Kidney tubule cell (primary cell): Measurements from ENCODE around the gene SLC23A3.
A peak's percentile ranks its signal among the peaks of the same experiment; 100 is the strongest.

Experiments used
- DNase-seq: peaks from one replicate; pipeline ENCODE4 v3.0.0-alpha.2; 2018; ENCODE audit warnings: low spot score

Gene SLC23A3

DNA sequence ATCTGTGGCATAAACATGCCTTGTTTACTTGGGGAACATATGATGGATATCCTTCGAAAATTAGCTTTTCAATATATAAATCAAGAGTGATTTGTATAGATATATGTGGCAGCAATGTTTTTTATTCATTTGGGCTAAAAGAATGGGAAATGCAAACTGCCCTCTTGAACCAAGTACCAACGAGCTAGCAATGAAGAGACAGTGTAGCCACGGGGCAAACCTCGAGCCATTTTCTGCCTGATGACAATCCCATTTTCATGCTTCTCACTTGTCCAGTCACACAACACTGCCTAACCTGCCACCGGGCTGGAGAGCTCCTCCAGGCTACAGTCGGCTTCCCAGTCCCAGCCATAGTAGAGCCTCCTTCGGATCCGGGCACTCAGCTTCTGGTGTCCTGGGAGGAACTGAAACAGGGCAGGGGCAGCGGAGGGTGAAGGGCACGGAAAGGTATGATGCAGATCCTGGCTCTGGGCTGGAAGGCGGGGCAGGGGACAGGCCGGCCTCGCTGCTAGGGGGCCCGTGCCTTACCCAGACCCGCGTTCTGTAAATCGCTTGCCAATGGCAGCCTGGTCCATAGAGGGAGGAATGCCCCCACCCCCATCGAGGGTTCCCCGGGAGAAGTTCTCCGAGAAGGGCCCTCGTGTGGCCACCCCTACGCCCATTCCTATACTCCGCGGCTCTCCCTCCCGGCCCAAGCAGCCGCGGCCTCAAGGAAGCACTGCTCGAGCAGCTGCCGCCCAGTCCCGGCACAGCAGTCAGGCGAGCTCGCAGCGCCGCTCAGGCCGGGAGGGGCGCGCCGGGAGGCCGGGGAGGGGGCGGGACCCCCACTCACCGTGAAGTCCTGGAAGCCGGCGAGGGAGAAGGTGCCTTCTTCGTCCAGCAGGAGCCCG is 6.3 kb upstream of the SLC23A3 start:
- DNase-seq = peak; percentile 72

DNA sequence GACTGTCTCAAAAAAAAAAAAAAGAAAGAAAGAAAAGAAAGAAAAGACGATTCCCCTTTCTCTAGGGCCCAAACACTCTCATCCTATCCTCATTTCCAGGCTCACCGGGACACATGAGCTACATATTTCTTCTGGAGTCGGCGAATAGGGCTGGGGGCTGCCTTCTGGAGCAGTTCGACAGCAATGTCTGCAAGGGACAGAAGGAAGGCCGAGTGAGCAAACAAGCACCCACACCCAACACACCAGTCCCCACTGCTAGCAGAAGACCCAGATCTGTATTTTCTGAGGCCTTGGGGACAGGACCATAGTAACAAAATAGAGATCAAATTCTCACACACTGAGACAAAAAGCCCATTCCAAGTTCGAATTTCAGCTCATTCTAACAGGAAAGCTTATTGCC is 5.7 kb upstream of the SLC23A3 start:
- no peak for DNase-seq

DNA sequence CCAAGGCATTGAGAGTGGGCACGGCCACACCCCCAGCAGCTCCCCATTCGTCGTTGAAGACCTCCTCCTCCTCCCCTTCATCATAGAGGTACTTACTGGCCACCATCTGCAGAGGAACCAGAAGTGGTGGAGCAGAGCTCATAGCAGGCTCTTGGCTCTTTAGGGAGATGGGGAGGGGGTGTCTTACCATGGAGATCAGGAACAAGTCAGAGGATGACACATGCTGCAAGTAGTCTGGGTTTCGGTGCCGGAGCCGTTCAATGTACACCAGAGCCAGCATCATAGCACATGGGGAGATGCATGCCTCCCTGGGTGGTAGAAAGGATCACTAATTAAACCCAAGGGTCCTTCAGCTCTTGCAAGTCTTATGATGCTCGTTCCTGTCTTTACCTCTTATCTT is 5.0 kb upstream of the SLC23A3 start:
- peak; percentile 90 for DNase-seq

DNA sequence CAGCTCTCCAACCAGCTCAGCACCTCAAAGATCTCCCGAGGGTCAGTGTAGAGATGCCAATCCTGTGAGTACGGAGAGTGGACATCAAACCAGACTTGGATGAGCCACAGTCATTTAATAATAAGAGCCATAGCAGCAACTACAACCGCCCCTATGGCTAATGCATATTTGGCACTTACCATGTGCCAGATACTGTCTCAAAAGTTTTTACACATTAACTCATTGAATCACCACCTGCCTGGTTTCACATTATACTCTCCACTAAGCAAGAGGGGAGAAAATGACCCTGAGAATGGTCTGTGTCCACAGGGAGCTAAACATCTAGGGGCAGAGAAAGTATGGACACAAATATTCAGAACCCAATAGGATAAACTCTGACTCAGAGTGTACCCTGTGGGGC is 4.3 kb upstream of the SLC23A3 start:
- DNase-seq = peak; percentile 92

DNA sequence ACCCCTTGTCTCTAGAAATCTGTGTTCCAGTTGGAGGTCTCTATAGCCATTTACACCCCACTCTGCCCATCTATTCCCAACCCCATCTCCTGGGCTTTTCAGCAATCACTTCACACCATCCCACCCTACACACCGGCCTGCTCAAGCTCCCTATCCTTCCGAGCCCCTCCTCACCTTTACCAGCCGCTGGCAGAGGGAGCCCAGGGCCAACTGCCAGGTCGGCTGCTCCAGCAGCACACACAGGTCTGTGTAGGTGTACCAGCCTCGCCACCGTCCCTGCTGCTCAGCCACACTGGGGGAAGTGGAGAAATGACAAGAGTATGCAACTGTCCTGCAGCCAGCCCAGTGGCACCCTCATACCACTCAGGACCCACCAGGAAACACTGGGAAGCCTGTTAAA is 3.3 kb upstream of the SLC23A3 start:
- no peak for DNase-seq

DNA sequence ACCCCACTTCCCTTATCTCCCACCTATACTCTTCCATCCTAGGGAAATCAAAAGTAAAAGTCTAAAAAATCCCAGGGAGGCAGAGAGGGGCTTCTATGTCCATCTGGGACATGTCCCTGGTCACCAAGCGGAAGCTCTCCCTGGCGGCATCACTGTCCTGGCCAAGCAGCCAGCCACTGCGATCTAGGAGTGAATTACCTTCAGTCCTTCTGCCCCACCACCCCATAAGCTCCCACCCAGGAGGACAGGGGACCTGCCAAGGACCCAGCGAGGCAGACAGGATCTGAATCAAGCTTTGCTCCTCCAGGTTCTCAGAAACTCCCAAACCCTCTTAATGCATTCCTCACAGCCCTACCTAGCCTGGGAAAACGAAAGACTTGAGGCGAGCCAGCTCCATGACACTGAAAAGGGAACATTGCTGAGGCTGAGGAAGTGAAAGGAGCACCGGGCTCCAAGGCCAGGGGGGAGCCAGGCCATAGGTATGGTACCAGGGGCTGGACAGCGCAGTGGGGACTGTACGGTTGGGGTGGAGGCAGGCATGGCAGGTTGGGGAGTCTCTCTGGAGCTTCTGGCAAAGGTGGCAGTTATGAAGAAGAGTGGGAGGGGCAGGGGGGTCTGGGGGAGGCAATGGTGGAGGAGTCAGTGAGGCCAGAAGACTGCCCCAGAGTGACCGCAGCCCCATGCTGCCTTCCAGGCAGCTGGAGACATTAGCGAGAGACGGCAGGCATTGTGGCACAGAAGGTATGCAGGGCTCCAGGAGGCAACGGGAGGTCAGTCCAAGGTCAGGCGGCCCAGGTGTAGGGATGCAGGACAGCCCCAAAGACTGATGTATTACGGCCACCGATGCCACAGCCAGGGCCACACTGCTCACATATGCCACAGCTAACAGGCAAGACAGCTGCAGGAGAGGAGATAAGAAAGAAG is 2.7 kb upstream of the SLC23A3 start:
- DNase-seq = no peak

DNA sequence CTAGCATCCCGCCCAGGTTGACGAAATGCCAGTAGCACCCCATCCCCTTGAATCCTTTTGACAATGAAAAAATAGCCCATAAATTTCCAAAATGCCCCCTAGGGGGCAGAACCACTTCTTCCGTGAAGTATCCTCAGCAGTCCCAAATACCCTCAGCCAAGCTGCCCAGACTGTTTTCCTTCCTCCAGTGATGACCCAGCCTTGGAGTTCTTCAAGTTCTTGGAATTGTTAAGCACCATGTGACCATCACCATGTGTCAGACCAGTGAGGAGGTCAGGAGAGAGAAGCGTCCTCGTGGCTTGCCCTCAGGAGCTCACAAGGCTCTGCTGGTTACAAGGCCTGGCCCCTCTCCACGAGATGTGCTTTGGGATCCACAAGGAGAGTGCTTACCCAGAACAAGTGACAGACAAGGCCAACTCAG is 1.4 kb upstream of the SLC23A3 start:
- DNase-seq = peak; percentile 92

DNA sequence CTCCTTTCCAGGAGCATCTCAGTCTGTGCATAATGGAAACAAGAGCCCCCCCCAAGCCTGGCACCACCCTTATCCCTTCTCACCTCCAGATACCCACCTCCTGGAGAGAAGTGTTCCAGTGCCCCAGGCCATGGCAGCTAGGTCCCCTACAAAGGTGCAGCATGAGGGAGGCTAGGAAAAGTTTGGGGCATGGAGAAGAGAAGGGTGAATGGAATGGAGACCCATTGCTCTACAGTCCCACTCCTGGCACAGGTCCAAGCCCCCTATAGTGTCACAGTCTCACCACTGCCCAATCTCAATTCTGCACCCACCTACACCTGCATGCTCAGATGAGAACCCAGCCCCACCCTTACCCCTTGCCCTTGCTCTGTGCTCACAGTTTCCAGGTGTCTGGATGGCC is 897 bp downstream of the SLC23A3 start:
- DNase-seq = no peak

DNA sequence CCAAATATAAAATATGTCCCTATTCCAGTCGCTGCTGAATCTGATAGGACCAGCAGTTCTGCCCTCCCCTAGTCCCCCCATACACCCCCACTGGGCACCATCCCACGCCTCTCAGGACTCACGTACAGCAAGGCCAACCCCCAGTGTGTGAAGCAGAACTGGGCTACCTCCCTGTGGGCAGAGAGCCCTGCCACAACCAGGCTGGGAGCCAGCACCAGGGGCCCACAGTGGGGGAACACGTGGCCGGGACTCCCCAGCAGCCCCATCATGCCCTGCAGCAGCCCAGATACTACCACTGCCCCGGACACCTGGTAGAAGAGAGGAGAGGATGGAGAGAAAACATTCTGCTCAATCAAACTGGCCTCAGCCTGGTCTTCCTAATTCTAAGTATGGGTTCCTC is 1.3 kb downstream of the SLC23A3 start:
- DNase-seq = no peak

DNA sequence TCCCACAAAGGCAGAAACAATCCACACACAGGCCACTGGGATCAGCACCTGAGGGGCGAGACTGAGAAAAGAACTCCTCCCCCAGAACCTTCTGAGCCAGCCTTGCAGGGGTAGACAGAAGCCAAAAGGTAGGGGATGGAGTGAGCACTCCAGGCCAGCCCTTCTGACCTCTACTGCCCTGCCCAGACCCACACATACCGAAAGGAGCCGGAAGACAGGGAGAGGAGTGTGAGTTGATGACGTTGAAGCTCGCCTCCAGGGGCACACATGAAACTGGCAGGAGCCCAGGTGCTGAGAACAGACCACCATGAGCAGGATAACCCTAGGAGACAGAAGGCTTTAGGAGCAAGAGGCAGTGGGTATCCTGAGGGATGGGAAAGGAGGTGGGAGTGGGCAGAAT is 1.8 kb downstream of the SLC23A3 start:
- no peak for DNase-seq

DNA sequence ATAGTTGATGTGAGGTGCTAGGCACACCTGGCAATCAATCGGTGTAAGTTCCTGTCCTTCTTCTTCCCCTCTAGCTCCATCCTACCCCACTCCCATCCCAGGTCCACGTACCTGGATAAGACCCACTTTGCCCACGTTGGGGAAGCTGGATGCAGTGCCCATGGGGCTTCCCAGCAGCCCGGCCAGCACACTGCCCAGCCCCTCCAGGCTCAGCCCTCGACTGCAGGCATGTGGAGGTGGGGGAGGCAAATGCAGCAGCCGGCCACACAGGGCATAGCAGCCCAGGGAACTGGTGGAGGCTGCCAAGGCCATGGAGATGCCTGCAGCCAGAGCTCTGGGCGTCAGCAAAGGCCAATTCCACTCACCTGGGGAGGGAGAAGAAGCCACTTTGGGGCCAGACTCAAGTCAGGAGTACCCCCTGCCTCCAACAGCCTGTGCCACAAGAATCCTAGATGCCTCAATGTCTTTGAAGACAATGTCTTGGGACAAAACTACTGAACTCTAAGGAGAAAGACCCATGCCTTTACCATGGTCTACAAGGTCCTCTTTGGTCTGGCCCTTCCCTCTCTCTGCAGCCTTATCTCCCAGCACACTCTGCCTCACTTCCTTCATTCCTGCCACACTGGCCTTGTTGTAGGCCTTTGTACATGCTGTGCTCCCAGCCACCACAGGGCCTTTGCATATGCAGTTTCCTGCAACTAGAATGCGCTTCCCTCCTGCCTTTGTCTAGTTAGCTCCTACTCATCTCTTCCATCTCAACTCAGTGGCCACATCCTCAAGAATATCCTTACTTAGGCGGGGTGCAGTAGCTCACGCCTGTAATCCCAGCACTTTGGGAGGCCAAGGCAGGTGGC is 4.5 kb downstream of the SLC23A3 start:
- DNase-seq = no peak

DNA sequence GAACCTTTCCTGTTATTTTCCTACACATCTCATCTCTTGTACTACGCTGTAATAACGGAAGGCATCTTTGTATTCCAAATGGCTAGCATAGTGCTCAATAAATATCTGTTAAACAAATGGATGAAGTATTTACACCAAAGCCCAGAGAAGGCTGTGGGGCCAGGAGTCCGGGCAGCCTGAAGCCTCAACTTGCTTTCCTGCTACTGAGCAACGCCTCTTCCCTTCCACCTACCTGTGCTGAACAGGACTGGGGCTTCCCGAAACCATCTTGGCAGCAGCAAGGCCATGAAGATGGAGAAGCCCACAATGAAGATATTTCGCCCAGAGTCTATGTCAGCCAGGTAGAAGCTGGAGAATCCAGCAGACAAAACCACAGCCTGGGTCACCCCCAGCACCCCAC is 6.7 kb downstream of the SLC23A3 start:
- no peak for DNase-seq

DNA sequence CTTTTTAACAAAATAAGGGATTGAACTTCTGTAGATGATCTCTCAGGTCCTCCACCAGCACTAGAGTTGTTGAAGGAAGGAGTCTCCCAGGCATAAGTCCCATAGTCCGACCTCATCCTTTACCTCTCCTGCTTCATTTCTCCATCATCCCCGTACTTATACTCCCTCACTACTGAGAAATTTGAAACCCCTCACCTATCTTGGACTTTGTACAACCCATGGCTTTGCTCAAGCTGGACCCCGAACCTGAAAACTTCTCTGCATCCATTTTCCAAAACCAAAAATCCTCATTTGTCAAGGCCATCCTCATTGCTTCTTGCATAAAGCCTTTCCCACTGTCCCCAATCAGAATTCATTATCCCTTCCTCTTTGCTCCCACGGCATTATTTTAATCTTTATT is 8.7 kb downstream of the SLC23A3 start:
- no peak for DNase-seq

DNA sequence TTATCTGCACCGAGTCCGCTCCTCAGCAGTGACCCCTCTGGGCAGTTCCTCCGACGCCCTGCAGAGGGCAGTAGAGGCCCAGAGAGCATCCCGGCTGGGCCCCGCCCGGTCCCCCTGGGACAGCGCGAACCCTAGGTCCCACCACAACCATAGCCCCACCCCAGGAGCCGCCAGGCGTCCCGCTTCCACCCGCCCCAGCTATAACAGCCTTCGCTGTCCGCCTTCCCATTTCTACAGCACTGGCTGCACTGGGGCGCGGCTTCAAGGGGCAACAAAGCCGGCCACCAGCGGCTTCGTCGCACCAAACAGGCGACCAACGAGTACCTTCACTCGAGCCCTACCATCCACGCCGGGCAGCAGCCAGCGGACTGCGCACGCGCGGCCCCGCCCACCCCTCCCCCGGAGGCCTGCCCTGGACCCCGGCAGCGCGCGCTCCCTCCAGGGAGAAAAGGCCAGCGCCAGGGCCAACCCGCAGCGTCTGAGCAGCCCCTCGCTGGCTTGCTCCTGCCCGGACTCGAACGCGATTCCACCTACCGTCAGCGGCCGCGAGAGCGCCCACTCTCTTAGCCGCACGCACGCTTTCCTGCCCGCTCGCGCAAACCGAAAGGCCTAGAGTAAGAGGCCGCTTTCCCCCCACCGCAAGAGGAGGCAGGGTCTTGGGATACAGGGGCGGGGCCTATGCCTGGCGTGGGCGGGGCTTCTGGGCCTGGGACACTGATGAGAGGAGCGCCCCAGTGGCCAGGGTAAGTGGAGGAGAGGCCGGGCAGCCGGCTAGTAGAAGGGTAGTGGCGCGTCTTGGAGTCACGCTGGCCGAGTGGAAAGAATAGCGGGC is 9.4 kb downstream of the SLC23A3 start, which contains the start of gene NHEJ1:
Gene NHEJ1 (minus strand): TSS at position 630 of the 832 bp plus-strand sequence. CDS start 2,453 bp downstream, outside the sequence.
- DNase-seq = peak; percentile 94

DNA sequence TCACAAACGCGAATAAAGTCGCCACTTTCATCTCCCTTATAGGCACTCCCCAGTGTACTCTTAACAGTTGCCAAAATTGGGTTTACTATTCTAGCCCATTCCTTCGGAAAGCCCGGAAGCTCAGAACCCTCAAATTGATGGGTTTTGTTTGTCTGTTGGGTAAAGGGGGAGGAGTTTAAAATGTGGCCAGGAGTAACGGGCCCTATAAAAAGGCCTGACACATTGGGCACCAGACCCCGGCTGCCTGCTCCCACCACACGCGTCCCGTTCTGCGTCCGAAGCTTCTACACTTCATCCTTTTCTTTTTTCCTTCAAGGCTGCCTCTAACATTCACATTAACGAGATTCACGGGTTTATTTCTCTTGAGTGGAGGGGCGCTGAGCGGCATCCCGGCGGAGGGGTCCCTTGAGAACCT is 10.1 kb downstream of the SLC23A3 start:
- DNase-seq = no peak

DNA sequence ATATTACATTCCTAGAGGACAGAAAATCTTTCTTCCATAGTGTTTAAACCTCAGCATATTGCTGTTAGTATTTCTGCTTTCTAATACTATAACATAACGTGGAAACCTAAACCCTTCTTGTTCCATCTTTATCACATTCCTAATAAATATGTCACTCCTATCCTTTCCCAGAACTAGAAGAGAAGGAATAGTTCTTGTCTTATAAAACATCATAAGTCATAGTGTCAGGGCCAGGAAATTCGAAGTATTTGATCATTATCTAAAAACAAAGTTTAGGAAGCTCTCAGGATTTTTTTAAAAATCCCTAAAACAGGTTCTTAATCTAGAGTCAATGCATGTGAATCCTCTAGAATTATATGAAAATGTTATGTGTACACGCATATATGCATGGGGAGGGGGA is 11.2 kb downstream of the SLC23A3 start:
- DNase-seq = no peak

DNA sequence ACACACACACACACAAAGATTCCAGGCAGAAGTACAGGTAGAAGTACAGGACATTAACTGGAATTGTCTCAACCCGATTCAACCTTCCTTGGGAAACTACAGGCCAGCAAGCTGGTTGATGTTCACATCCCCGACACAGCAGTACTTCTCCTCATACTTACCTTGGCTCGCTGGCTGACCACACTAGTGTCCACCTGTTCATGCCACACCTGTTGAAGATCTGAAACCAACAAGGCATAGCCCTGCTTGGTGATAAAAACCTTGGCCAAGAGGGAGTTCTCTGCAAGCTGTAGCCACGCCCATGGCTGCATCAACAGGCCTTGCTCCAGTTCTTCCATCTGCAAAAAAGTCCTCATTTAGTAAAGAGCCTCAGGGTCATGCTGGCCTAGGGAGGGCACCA is 11.8 kb downstream of the SLC23A3 start:
- no peak for DNase-seq

DNA sequence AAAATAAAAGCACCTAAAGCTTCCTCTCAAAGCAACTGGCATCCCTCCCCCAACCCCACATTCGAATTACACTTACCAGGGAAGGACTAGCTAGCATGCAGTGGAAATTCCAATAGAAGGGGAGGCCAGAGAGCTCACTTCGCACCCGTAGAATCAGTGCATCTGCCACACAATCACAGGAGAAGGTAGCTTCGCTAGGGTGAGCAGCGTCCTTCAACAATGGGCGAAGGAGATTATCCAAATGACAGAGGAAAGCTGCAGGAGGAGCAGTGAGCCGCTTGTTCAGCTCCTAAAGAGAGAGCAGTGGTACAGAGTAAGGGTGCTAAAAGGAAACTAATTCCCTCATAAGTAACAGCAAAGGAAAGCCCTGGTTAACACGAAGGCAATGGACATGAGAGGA is 12.4 kb downstream of the SLC23A3 start:
- no peak for DNase-seq

DNA sequence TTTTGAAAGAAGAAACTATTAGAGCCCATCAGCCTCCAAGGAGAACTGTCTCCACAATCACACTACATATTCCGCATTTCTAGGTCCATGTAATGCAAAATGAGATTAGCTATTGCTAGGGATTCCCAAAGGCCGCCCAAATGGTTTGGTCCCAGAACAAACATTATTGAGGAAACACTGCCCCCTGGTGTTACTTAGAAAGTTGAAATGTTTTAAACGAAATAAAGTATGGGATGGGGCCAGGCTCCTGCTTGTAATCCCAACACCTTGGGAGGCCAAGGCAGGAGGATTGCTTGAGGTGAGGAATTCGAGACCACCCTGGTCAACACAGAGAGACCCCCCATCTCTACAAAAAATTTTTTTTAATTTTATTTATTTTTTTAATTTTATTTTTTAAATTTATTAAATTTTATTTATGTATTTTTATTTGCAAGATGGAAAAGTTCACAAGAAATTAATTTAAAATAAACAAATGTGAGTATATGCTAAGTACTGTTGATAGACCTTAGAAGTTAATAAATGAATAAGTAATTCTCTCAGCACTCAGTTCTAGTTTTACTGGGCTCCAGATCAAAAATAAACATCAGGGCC is 14.7 kb downstream of the SLC23A3 start:
- peak; percentile 79 for DNase-seq

DNA sequence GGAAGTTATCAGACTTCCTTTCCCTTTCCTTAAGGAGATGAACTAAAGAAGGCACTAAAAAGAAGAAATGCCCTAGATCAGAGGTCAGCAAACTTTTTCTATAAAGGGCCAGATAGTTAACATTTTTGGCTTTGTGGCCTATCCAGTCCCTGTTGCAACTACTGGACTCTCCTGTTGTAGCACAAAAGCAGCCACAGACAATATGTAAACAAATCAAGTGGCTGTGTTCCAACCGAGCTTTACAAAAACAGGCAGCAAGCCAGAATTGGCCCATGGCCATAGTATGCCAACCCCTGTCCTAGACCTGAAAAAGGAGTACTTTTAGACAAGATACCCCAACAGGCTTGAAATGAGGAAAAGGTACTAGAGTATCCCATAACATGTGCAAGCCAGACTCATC is 20.2 kb downstream of the SLC23A3 start:
- no peak for DNase-seq

DNA sequence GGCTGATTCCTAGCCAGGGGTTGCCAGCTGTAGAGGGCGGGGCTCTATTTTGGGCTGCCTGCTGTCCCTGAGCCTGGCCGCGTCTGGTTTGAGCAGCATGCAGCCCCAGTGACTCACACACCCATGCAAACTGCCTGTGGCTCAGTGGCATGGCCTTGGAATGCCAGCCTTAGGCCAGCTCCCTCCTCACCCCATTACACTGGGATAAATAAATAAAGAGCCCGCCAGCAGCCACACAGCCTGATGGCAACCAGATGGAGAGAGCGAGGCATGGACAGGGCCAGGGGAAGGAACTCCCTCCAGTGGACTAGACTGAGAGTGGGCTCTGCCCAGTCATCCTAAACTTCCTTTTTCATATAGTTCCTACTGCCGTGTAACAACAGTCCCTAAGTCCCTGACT is 27.5 kb downstream of the SLC23A3 start:
- DNase-seq = peak; percentile 84
